ENCODE results near the gene MED12. TPM values are rescaled to one million over a fixed set of nuclear protein-coding genes. Genes with fewer than 3 reads are reported as not detected.
"Not testable (repeated sequence)": the region's sequence is repeated elsewhere in the genome, so short reads cannot be mapped to it uniquely, and the experiment has no call there.

The MED12 gene
- total RNA-seq, 1 donor from 2014 or later, result 15.6 TPM

GRCh38 chrX:71160475-71160874 lies 42.1 kb downstream of the MED12 start:
- no peak for DNase-seq (ENCODE audit: low read depth)

- DNase-seq (ENCODE audit: low read depth), result no peak
These were observed 44.6 kb downstream of the MED12 start for GRCh38 chrX:71162981-71163380.

GRCh38 chrX:71164071-71164470 lies 45.7 kb downstream of the MED12 start:
- no peak for DNase-seq (ENCODE audit: low read depth)

- DNase-seq (ENCODE audit: low read depth), result no peak
These were observed 48.1 kb downstream of the MED12 start for GRCh38 chrX:71166461-71166860.

- DNase-seq (ENCODE audit: low read depth), result no peak
These were observed 48.8 kb downstream of the MED12 start for GRCh38 chrX:71167031-71167781.

- no peak for DNase-seq (ENCODE audit: low read depth)
These were observed 49.7 kb downstream of the MED12 start for GRCh38 chrX:71168134-71168533.

GRCh38 chrX:71169586-71169985 lies 51.2 kb downstream of the MED12 start:
- DNase-seq (ENCODE audit: low read depth), result no peak

- no peak for DNase-seq (ENCODE audit: low read depth)
These were observed 52.3 kb downstream of the MED12 start for GRCh38 chrX:71170660-71171059.

- no peak for DNase-seq (ENCODE audit: low read depth)
These were observed 52.9 kb downstream of the MED12 start for GRCh38 chrX:71171110-71171801.

- no peak for DNase-seq (ENCODE audit: low read depth)
These were observed 55.0 kb downstream of the MED12 start for GRCh38 chrX:71173440-71173839.

GRCh38 chrX:71174795-71175194 lies 56.4 kb downstream of the MED12 start:
- DNase-seq (ENCODE audit: low read depth), result no peak

- no peak for DNase-seq (ENCODE audit: low read depth)
These were observed 57.1 kb downstream of the MED12 start for GRCh38 chrX:71175531-71175930.

GRCh38 chrX:71177327-71177726 lies 58.9 kb downstream of the MED12 start:
- no peak for DNase-seq (ENCODE audit: low read depth)

GRCh38 chrX:71178908-71179307 lies 60.5 kb downstream of the MED12 start:
- peak; percentile 68 for DNase-seq (ENCODE audit: low read depth)

- not testable (repeated sequence) for DNase-seq (ENCODE audit: low read depth)
These were observed 62.3 kb downstream of the MED12 start for GRCh38 chrX:71180579-71181265.

- no peak for DNase-seq (ENCODE audit: low read depth)
These were observed 63.1 kb downstream of the MED12 start for GRCh38 chrX:71181558-71181909.

GRCh38 chrX:71181910-71182799 lies 63.8 kb downstream of the MED12 start:
- DNase-seq (ENCODE audit: low read depth), result peak; percentile 96

GRCh38 chrX:71182871-71183270 lies 64.5 kb downstream of the MED12 start:
- DNase-seq (ENCODE audit: low read depth), result no peak

GRCh38 chrX:71183341-71183740 lies 64.9 kb downstream of the MED12 start:
- no peak for DNase-seq (ENCODE audit: low read depth)

- no peak for DNase-seq (ENCODE audit: low read depth)
These were observed 65.7 kb downstream of the MED12 start for GRCh38 chrX:71184092-71184491.

GRCh38 chrX:71184803-71185495 lies 66.6 kb downstream of the MED12 start:
- no peak for DNase-seq (ENCODE audit: low read depth)
